Chondrocyte (in vitro differentiated cells): ENCODE results near the gene PSTPIP1. TPM values are rescaled to one million over a fixed set of nuclear protein-coding genes. Genes with fewer than 3 reads are reported as not detected.

Experiments used
- DNase-seq: peaks from one replicate; pipeline ENCODE4 v3.0.0; 2021; ENCODE audit warnings: mixed read lengths, low spot score
- H3K27ac Mint-ChIP-seq: one replicate; pipeline ENCODE4 v1.8.0; 2021; ENCODE audit warnings: mild to moderate bottlenecking, moderate library complexity, mixed read lengths; ENCODE audit not compliant: unreplicated experiment
- H3K27me3 Mint-ChIP-seq: 2 replicates; pipeline ENCODE4 v1.8.0; 2021; ENCODE audit warnings: low read depth, mixed read lengths
- H3K36me3 Mint-ChIP-seq: 2 replicates; pipeline ENCODE4 v1.8.0; 2021; ENCODE audit warnings: low read depth, mixed read lengths
- H3K4me1 Mint-ChIP-seq: 2 replicates; pipeline ENCODE4 v1.8.0; 2021; ENCODE audit warnings: low read depth, mild to moderate bottlenecking, mixed read lengths
- H3K4me3 Mint-ChIP-seq: one replicate; pipeline ENCODE4 v1.8.0; 2021; ENCODE audit warnings: mild to moderate bottlenecking, moderate library complexity, mixed read lengths; ENCODE audit not compliant: unreplicated experiment
- H3K9me3 Mint-ChIP-seq: 2 replicates; pipeline ENCODE4 v1.8.0; 2021; ENCODE audit warnings: low read depth, mixed read lengths
- total RNA-seq: library from RNA; stranded (reverse); gene quantifications from 3 replicates; pipeline ENCODE4 v1.2.1, GENCODE V29; 2021
- TF ChIP-seq, protein P1 (sequence below): fragments of 200-600 bp; sonication (generic); IDR thresholded peaks from 2 replicates; pipeline ENCODE4 v1.5.0; 2021; ENCODE audit warnings: antibody characterized with exemption, mild to moderate bottlenecking, moderate library complexity

Gene PSTPIP1
- total RNA-seq, 1 donor from 2014 or later: not detected

- no peak overlapping the region for H3K4me3 Mint-ChIP-seq
- H3K27me3 Mint-ChIP-seq: no peaks in the 10 kb centered on the region
- DNase-seq: peak; percentile 36
- no peaks in the 10 kb centered on the region for H3K9me3 Mint-ChIP-seq
- no peaks in the 10 kb centered on the region for H3K4me1 Mint-ChIP-seq
- H3K36me3 Mint-ChIP-seq: no peaks in the 10 kb centered on the region
- TF ChIP-seq, protein P1, sequence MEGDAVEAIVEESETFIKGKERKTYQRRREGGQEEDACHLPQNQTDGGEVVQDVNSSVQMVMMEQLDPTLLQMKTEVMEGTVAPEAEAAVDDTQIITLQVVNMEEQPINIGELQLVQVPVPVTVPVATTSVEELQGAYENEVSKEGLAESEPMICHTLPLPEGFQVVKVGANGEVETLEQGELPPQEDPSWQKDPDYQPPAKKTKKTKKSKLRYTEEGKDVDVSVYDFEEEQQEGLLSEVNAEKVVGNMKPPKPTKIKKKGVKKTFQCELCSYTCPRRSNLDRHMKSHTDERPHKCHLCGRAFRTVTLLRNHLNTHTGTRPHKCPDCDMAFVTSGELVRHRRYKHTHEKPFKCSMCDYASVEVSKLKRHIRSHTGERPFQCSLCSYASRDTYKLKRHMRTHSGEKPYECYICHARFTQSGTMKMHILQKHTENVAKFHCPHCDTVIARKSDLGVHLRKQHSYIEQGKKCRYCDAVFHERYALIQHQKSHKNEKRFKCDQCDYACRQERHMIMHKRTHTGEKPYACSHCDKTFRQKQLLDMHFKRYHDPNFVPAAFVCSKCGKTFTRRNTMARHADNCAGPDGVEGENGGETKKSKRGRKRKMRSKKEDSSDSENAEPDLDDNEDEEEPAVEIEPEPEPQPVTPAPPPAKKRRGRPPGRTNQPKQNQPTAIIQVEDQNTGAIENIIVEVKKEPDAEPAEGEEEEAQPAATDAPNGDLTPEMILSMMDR: no peak
- no peak overlapping the region for H3K27ac Mint-ChIP-seq
These were observed 8.2 kb upstream of the PSTPIP1 start for GRCh38 chr15:76986743-76987142.

DNA sequence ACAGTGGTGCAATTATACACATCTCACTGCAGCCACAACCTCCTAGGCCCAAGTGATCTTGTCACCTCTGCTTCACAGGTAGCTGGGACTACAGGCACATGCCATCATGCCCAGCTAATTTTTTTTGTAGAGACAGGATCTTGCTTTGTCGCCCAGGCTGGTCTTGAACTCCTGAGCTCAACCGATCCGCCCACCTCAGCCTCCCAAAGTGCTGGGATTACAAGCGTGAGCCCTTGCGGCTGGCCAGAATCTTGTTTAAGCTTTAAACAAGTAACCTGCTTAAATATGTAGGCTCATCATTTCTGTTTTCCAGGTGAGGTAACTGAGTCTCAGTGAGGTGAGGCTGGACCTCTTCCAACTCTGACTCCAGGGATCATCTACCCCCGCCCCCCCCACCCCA is 7.7 kb upstream of the PSTPIP1 start:
- no peak overlapping the region for H3K27ac Mint-ChIP-seq
- DNase-seq: peak; percentile 21
- no peak overlapping the region for H3K4me3 Mint-ChIP-seq
- H3K36me3 Mint-ChIP-seq: no peaks in the 10 kb centered on the region
- no peaks in the 10 kb centered on the region for H3K27me3 Mint-ChIP-seq
- H3K4me1 Mint-ChIP-seq: no peaks in the 10 kb centered on the region
- TF ChIP-seq, protein P1: no peak
- no peaks in the 10 kb centered on the region for H3K9me3 Mint-ChIP-seq

DNA sequence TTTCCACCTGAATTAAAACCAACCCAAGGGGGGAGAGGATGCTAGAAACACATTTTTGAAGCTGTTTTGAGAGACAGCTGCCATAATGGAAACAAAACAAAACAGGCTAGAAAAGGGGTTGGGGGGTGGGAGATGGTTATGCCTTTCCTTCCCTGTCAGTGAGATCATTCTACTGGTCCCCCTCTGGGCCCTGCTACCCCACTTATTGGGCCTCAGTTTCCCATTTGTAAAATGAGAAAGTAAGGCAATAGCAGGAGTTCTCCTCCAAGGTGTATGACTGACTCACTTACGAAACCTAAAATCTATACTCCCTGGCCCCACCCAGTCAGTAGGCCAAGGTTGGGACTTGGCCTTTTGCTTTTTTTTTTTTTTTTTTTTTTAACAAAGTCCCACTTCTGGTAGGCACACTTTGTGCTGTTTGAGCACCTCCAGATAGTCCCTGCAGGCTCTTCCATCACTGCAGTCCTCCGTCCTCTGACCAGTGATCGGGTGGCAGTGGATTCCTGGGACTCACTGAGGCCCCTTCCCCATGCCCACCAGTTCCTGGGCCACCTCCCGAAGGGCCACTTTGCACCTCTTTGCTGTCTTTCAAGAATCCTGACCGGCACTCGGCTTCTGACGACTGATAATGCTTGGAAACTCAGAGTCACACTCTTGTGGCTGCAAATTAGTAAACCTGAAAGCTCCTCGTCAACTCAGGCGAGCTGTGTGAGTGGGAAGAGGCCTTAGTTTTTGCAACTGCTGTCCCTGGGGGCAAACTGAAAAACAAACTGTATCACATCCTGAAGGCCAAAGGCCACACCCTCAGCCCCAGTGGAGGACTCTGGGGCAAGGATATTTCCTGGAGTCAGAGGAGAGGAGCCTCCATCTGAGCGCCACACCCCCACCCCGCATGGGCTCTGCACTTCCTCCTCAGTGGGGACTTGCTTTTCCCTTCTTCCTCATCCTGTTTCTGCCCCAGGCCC is 6.7 kb upstream of the PSTPIP1 start:
- H3K4me3 Mint-ChIP-seq: no peak overlapping the region
- H3K36me3 Mint-ChIP-seq: no peaks in the 10 kb centered on the region
- peak; percentile 51 for DNase-seq
- TF ChIP-seq, protein P1: no peak
- H3K27ac Mint-ChIP-seq: no peak overlapping the region
- no peaks in the 10 kb centered on the region for H3K9me3 Mint-ChIP-seq
- H3K27me3 Mint-ChIP-seq: no peaks in the 10 kb centered on the region
- no peaks in the 10 kb centered on the region for H3K4me1 Mint-ChIP-seq

GRCh38 chr15:76988867-76989780 is 5.8 kb upstream of the PSTPIP1 start:
- TF ChIP-seq, protein P1: no peak
- no peaks in the 10 kb centered on the region for H3K27me3 Mint-ChIP-seq
- no peaks in the 10 kb centered on the region for H3K9me3 Mint-ChIP-seq
- H3K4me1 Mint-ChIP-seq: no peaks in the 10 kb centered on the region
- no peak overlapping the region for H3K4me3 Mint-ChIP-seq
- DNase-seq: peak; percentile 55
- H3K36me3 Mint-ChIP-seq: no peaks in the 10 kb centered on the region
- H3K27ac Mint-ChIP-seq: no peak overlapping the region

DNA sequence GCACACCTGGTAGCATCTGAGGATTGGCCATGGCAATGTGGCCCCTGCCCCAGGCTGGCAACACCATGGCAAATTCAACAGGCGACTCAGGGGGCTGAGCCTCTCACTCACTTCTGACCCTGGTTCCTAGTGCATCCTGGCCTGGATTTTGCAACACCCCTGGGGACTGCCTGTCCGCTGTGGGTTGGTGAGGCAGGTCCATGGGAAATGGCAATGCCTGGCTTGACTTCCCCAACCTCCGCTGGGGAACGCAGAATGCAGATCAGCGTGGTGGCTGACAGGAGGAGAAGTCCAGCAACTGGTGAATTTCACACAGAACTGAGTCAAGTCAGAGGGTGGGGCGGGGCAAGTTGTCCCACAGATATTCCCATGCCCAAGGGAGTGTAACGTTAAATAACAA is 3.9 kb upstream of the PSTPIP1 start:
- TF ChIP-seq, protein P1: no peak

More for the DNA sequence above, 3.9 kb upstream of the PSTPIP1 start:
- DNase-seq: no peak
- no peaks in the 10 kb centered on the region for H3K9me3 Mint-ChIP-seq
- no peaks in the 10 kb centered on the region for H3K4me1 Mint-ChIP-seq
- H3K27me3 Mint-ChIP-seq: no peaks in the 10 kb centered on the region
- no peak overlapping the region for H3K4me3 Mint-ChIP-seq
- H3K27ac Mint-ChIP-seq: no peak overlapping the region
- no peaks in the 10 kb centered on the region for H3K36me3 Mint-ChIP-seq
